A549 (cell line): Measurements from ENCODE around the gene UST. TPM values are rescaled to one million over a fixed set of nuclear protein-coding genes. Genes with fewer than 3 reads are reported as not detected.

Experiments
- ATAC-seq, 2 experiments: fragments of 200-7000 bp in 1 of 2; fragments of >200 bp in 1 of 2; cut with Nextera tagmentation in 1 of 2; cut with Tn5 transposase in 1 of 2; 3 replicates each; pipeline versions ENCODE4 v1.8.0 to v1.9.1; 2018 to 2020; ENCODE audit warnings: mild to moderate bottlenecking in 1 of 2, moderate library complexity in 1 of 2
- CTCF ChIA-PET: fragments of 300-600 bp; sonication (Branson Sonifier 250); formaldehyde crosslinking; extraction: SDS; loops from one replicate; lab custom pipeline; 2021; ENCODE audit warnings: antibody characterized with exemption, inconsistent platforms; lab: Yijun Ruan, JAX
- POLR2A ChIA-PET: fragments of 350-600 bp; formaldehyde crosslinking; extraction: SDS; loops from one replicate; lab custom pipeline; 2021; ENCODE audit warnings: antibody characterized with exemption, inconsistent platforms; lab: Yijun Ruan, JAX
- DNase-seq, 2 experiments: peaks; one replicate each; pipeline versions ENCODE4 v3.0.0 to v3.0.0-alpha.2; 2011 to 2016; ENCODE audit warnings: low read depth in 1 of 2, low spot score in 1 of 2
- FAIRE-seq: peaks from 2 replicates; lab custom pipeline; 2011; peaks lifted over from hg19 to GRCh38; lab: Jason Lieb, UNC
- H3K27ac ChIP-seq, 2 experiments: fragments of >200 bp; sonication (Bioruptor Twin); formaldehyde crosslinking; 3 replicates each; pipeline ENCODE4 v1.5.1; 2016 to 2017
- H3K4me1 ChIP-seq: fragments of >200 bp; sonication (Bioruptor Twin); formaldehyde crosslinking; 3 replicates; pipeline ENCODE4 v1.6.1; 2016
- H3K4me2 ChIP-seq: fragments of >200 bp; sonication (Bioruptor Twin); formaldehyde crosslinking; 3 replicates; pipeline ENCODE4 v1.6.1; 2016
- H3K4me3 ChIP-seq: fragments of >200 bp; sonication (Bioruptor Twin); formaldehyde crosslinking; 3 replicates; pipeline ENCODE4 v1.5.1; 2016
- H3K9me3 ChIP-seq: fragments of >200 bp; sonication (Bioruptor Twin); formaldehyde crosslinking; 3 replicates; pipeline ENCODE4 v1.6.1; 2016
- BCL3 ChIP-seq: fragments of >200 bp; sonication (Bioruptor Twin); formaldehyde crosslinking; IDR thresholded peaks from 3 replicates; pipeline ENCODE4 v1.6.1; 2016
- CBX2 ChIP-seq: fragments of 200-600 bp; sonication (generic); IDR thresholded peaks from 2 replicates; pipeline ENCODE4 v1.6.1; 2016; ENCODE audit warnings: low read depth, mild to moderate bottlenecking, borderline replicate concordance
- CHD2 ChIP-seq: fragments of 150-350 bp; IDR thresholded peaks from 2 replicates; pipeline ENCODE4 v1.6.1; 2014; ENCODE audit warnings: low read length; ENCODE audit not compliant: partially characterized antibody
- EHF ChIP-seq: fragments of 250-450 bp; sonication (Bioruptor Pico); IDR thresholded peaks from 2 replicates; pipeline ENCODE4 v1.5.0; 2020; ENCODE audit warnings: mild to moderate bottlenecking
- EP300 ChIP-seq, 2 experiments: fragments of >200 bp; sonication (Bioruptor Twin); formaldehyde crosslinking; IDR thresholded peaks; 2 replicates in 1 of 2; 3 replicates in 1 of 2; pipeline ENCODE4 v1.6.1; 2016 to 2017
- HES2 ChIP-seq: fragments of >200 bp; sonication (Bioruptor Twin); formaldehyde crosslinking; IDR thresholded peaks from 2 replicates; pipeline ENCODE4 v1.6.1; 2016
- HEYL ChIP-seq: fragments of 250-450 bp; sonication (Bioruptor Pico); IDR thresholded peaks from 2 replicates; pipeline ENCODE4 v1.8.0; 2021; ENCODE audit warnings: mild to moderate bottlenecking, moderate library complexity
- HMGXB4 ChIP-seq: fragments of 250-450 bp; sonication (Bioruptor Pico); IDR thresholded peaks from 2 replicates; pipeline ENCODE4 v1.5.0; 2021; ENCODE audit warnings: mild to moderate bottlenecking, moderate library complexity, borderline replicate concordance
- HOXA7 ChIP-seq: fragments of 250-450 bp; sonication (Bioruptor Pico); IDR thresholded peaks from 2 replicates; pipeline ENCODE4 v1.5.0; 2020; ENCODE audit warnings: mild to moderate bottlenecking, moderate library complexity
- HOXB13 ChIP-seq: fragments of 250-450 bp; sonication (Bioruptor Pico); IDR thresholded peaks from 2 replicates; pipeline ENCODE4 v1.5.0; 2020; ENCODE audit warnings: low read depth, mild to moderate bottlenecking, moderate library complexity
- HOXB5 ChIP-seq: fragments of 250-450 bp; sonication (Bioruptor Pico); IDR thresholded peaks from 2 replicates; pipeline ENCODE4 v1.5.0; 2020; ENCODE audit warnings: mild to moderate bottlenecking, moderate library complexity
- JUNB ChIP-seq: fragments of >200 bp; sonication (Bioruptor Twin); formaldehyde crosslinking; IDR thresholded peaks from 2 replicates; pipeline ENCODE4 v1.6.1; 2016
- KDM5A ChIP-seq: fragments of 200-600 bp; sonication (generic); IDR thresholded peaks from 2 replicates; pipeline ENCODE4 v1.6.1; 2016; ENCODE audit warnings: antibody characterized with exemption, mild to moderate bottlenecking
- MAZ ChIP-seq: fragments of 150-350 bp; IDR thresholded peaks from 2 replicates; pipeline ENCODE4 v1.6.1; 2014; ENCODE audit warnings: antibody characterized with exemption, low read depth, low read length, borderline replicate concordance
- NPAS2 ChIP-seq: fragments of 250-450 bp; sonication (Bioruptor Pico); IDR thresholded peaks from 2 replicates; pipeline ENCODE4 v1.8.0; 2022; ENCODE audit warnings: mild to moderate bottlenecking, moderate library complexity, borderline replicate concordance
- PBX3 ChIP-seq: IDR thresholded peaks from 2 replicates; pipeline ENCODE4 v1.6.1; 2012
- POLR2A ChIP-seq: IDR thresholded peaks from 2 replicates; pipeline ENCODE4 v1.6.1; 2012; ENCODE audit warnings: mild to moderate bottlenecking, low read length
- RCOR1 ChIP-seq: fragments of 150-350 bp; IDR thresholded peaks from 2 replicates; pipeline ENCODE4 v1.6.1; 2014; ENCODE audit warnings: antibody characterized with exemption, low read length, low read depth
- SMC3 ChIP-seq: fragments of >200 bp; sonication (Bioruptor Twin); formaldehyde crosslinking; IDR thresholded peaks from 3 replicates; pipeline ENCODE4 v1.6.1; 2018; ENCODE audit warnings: inconsistent platforms
- SREBF2 ChIP-seq: fragments of 450-650 bp; IDR thresholded peaks from 2 replicates; pipeline ENCODE4 v1.6.1; 2014; ENCODE audit warnings: mild to moderate bottlenecking, moderate library complexity
- TP53 ChIP-seq: fragments of 250-450 bp; sonication (Bioruptor Pico); IDR thresholded peaks from 2 replicates; pipeline ENCODE4 v1.5.0; 2021; ENCODE audit warnings: mild to moderate bottlenecking, moderate library complexity
- ZFP36 ChIP-seq: fragments of 450-650 bp; IDR thresholded peaks from 2 replicates; pipeline ENCODE4 v1.6.1; 2014; ENCODE audit warnings: borderline replicate concordance; ENCODE audit not compliant: partially characterized antibody
- WGBS: methylation state at CpG from one replicate; pipeline ENCODE4 v1.1.6; 2017; ENCODE audit errors: missing lambda C conversion rate; 5-methylcytosine and 5-hydroxymethylcytosine counted together
- polyA plus RNA-seq, 4 experiments: library from polyadenylated mRNA; depleted of rRNA in 3 of 4; stranded (reverse); fragments of >200 nt; fragmentation: RNase III in 1 of 4; extraction: RNeasy Plus Mini Kit Qiagen cat#74134 plus additional on column Dnase treatment in 1 of 4; gene quantifications; 2 replicates in 3 of 4; 3 replicates in 1 of 4; pipeline ENCODE4 v1.2.3, GENCODE V29; 2011 to 2017

UST gene
- polyA plus RNA-seq, 2 of the 4 experiments (the other 2 are of a cell fraction), result 0.54 to 1.7 TPM

- CTCF ChIA-PET, result interaction anchor here (0.6 kb wide), 1 partner anchor 79 kb away, joined by 5 read pairs; no protein-coding TSS in a partner anchor
- no peak for FAIRE-seq
These were observed 46.9 kb downstream of the UST start for GRCh38 chr6:148793721-148794120.

GRCh38 chr6:148794797-148795196 is 48.0 kb downstream of the UST start:
- POLR2A ChIA-PET, result no interaction called here
- FAIRE-seq, result no peak
- TF ChIP-seq HOXB13 (no peak), POLR2A (no peak), SMC3 (no peak), NPAS2 (CRISPR knock-in tag) (no peak), SREBF2 (no peak)
- Histone ChIP-seq H3K4me1 (no peaks in the 10 kb centered on the region), H3K9me3 (peaks cover 4% of the 10 kb centered on the region; the same call in 1 of the 3 replicates), H3K27ac (no peak overlapping the region), H3K4me3 (no peak overlapping the region), H3K4me2 (no peak overlapping the region)
- CTCF ChIA-PET, result no interaction called here
- 61% methylated on average over 4 of the region's 4 CpGs for WGBS
- no peak for ATAC-seq
- no peak for DNase-seq

More at GRCh38 chr6:148793721-148794120, 46.9 kb downstream of the UST start:
- no peaks in the 10 kb centered on the region for H3K4me1 ChIP-seq
- no peak overlapping the region for H3K4me3 ChIP-seq
- POLR2A ChIA-PET, result no interaction called here
- H3K4me2 ChIP-seq, result no peak overlapping the region
- H3K9me3 ChIP-seq, result peaks cover 4% of the 10 kb centered on the region; the same call in 1 of the 3 replicates
- no peak for DNase-seq
- ATAC-seq, result no peak
- 19% methylated on average over 2 of the region's 2 CpGs for WGBS
- no peak overlapping the region for H3K27ac ChIP-seq
- TF ChIP-seq SREBF2 (no peak), CHD2 (no peak), HMGXB4 (no peak), MAZ (no peak), HEYL (CRISPR knock-in tag) (no peak), HES2 (no peak)
- TF ChIP-seq, all 56 proteins: peak for 0

- CTCF ChIA-PET, result no interaction called here
- no peak overlapping the region for H3K4me2 ChIP-seq
- FAIRE-seq, result no peak
These were observed 48.7 kb downstream of the UST start for GRCh38 chr6:148795563-148795962.

More at GRCh38 chr6:148795563-148795962, 48.7 kb downstream of the UST start:
- ATAC-seq (no peak), DNase-seq (no peak)
- Histone ChIP-seq H3K9me3 (peaks cover 4% of the 10 kb centered on the region; the same call in 1 of the 3 replicates), H3K4me3 (no peak overlapping the region), H3K4me1 (no peaks in the 10 kb centered on the region), H3K27ac (no peak overlapping the region)
- POLR2A ChIA-PET, result no interaction called here
- TF ChIP-seq BCL3, result no peak
- no peak for TF ChIP-seq HOXB5
- no peak for TF ChIP-seq JUNB
- TF ChIP-seq TP53, result no peak
- TF ChIP-seq HOXA7 (CRISPR knock-in tag), result no peak
- no peak for TF ChIP-seq EP300 (IDR thresholded peaks at IDR 0.05)
- no peak for TF ChIP-seq SREBF2
- no peak for TF ChIP-seq ZFP36
- TF ChIP-seq RCOR1, result no peak
- TF ChIP-seq PBX3, result no peak
- TF ChIP-seq SMC3, result no peak
- TF ChIP-seq CBX2, result no peak
- TF ChIP-seq KDM5A, result no peak
- no peak for TF ChIP-seq EHF (CRISPR knock-in tag)
- 71% methylated on average over 6 of the region's 6 CpGs for WGBS
